ENCODE measurements around the gene TEX36.
"Not testable (repeated sequence)": the region's sequence is repeated elsewhere in the genome, so short reads cannot be mapped to it uniquely, and the experiment has no call there.

The TEX36 gene

GRCh38 chr10:125628104-125629049 lies 54.6 kb downstream of the TEX36 start:
- peak; percentile 28 for DNase-seq

GRCh38 chr10:125627646-125628045 lies 55.3 kb downstream of the TEX36 start:
- DNase-seq = no peak

- DNase-seq = peak; percentile 11
These were observed 56.3 kb downstream of the TEX36 start for GRCh38 chr10:125626671-125627070.

- no peak for DNase-seq
These were observed 57.4 kb downstream of the TEX36 start for GRCh38 chr10:125625586-125625985.

GRCh38 chr10:125624800-125625199 lies 58.2 kb downstream of the TEX36 start:
- DNase-seq = no peak

- no peak for DNase-seq
These were observed 61.9 kb downstream of the TEX36 start for GRCh38 chr10:125621052-125621451.

- no peak for DNase-seq
These were observed 62.6 kb downstream of the TEX36 start for GRCh38 chr10:125620401-125620800.

GRCh38 chr10:125613062-125613461 lies 69.9 kb downstream of the TEX36 start:
- DNase-seq = not testable (repeated sequence)

- no peak for DNase-seq
These were observed 71.2 kb downstream of the TEX36 start for GRCh38 chr10:125611756-125612155.

GRCh38 chr10:125611216-125611615 lies 71.7 kb downstream of the TEX36 start:
- DNase-seq = no peak

- DNase-seq = no peak
These were observed 73.1 kb downstream of the TEX36 start for GRCh38 chr10:125609859-125610258.

- DNase-seq = no peak
These were observed 74.5 kb downstream of the TEX36 start for GRCh38 chr10:125608474-125608873.

- DNase-seq = no peak
These were observed 75.2 kb downstream of the TEX36 start for GRCh38 chr10:125607689-125608290.

- no peak for DNase-seq
These were observed 76.5 kb downstream of the TEX36 start for GRCh38 chr10:125606414-125607010.
